Subcutaneous adipose tissue (tissue), 4 donors: ENCODE measurements around the gene DRC3. TPM values are rescaled to one million over a fixed set of nuclear protein-coding genes. Genes with fewer than 3 reads are reported as not detected.

Experiments
- CTCF ChIP-seq: fragments of 450-650 bp; IDR thresholded peaks from one replicate; pipeline ENCODE4 v1.5.1; 2016; ENCODE audit warnings: low read depth, mild to moderate bottlenecking, control low read depth, antibody characterized with exemption, moderate library complexity
- total RNA-seq, 4 donors: library from RNA; depleted of rRNA; stranded (reverse); fragments of >200 nt; gene quantifications; one replicate each; pipeline ENCODE4 v1.1.0, GENCODE V29; 2016

DRC3 gene
- total RNA-seq, 4 donors from 2014 or later = 0.38 to 1.3 (median 0.91) TPM

GRCh38 chr17:18006495-18007239, 34.0 kb downstream of the DRC3 start:
- no peak for TF ChIP-seq CTCF

GRCh38 chr17:18008496-18009268, 36.0 kb downstream of the DRC3 start:
- no peak for TF ChIP-seq CTCF

- TF ChIP-seq CTCF = no peak
Observed at GRCh38 chr17:18009609-18010420, 37.2 kb downstream of the DRC3 start.

GRCh38 chr17:18011286-18011685, 38.6 kb downstream of the DRC3 start:
- no peak for TF ChIP-seq CTCF

- TF ChIP-seq CTCF = no peak
Observed at GRCh38 chr17:18014006-18014405, 41.3 kb downstream of the DRC3 start.

- no peak for TF ChIP-seq CTCF
Observed at GRCh38 chr17:18015593-18015992, 42.9 kb downstream of the DRC3 start.

- TF ChIP-seq CTCF = no peak
Observed at GRCh38 chr17:18016426-18016825, 43.8 kb downstream of the DRC3 start.
